Uterus (tissue), 4 donors: Measurements from ENCODE around the gene ACTR5. TPM values are rescaled to one million over a fixed set of nuclear protein-coding genes. Genes with fewer than 3 reads are reported as not detected.

Experiments used
- DNase-seq, 2 donors: peaks; one replicate each; pipeline ENCODE4 v3.0.0-alpha.2; 2019 to 2020
- H3K27ac ChIP-seq, 2 donors: fragments of 200-600 bp; sonication (generic); 1 replicate in 1 of 2; 2 replicates in 1 of 2; pipeline ENCODE4 v1.5.1; 2016 to 2018
- H3K27me3 ChIP-seq, 2 donors: fragments of 200-600 bp; sonication (generic); one replicate each; pipeline ENCODE4 v1.5.1; 2018 to 2019; ENCODE audit warnings: control low read depth in 1 of 2
- H3K36me3 ChIP-seq, 2 donors: fragments of 200-600 bp; sonication (generic); one replicate each; pipeline ENCODE4 v1.5.1; 2019; ENCODE audit warnings: control low read depth in 1 of 2
- H3K4me1 ChIP-seq, 2 donors: fragments of 200-600 bp; sonication (generic); one replicate each; pipeline ENCODE4 v1.5.1; 2018 to 2019; ENCODE audit warnings: control low read depth in 1 of 2
- H3K4me3 ChIP-seq, 2 donors: fragments of 200-600 bp; sonication (generic); 1 replicate in 1 of 2; 2 replicates in 1 of 2; pipeline ENCODE4 v1.5.1; 2018 to 2019; ENCODE audit warnings: mild to moderate bottlenecking in 1 of 2
- H3K9me3 ChIP-seq, 2 donors: fragments of 200-600 bp; sonication (generic); one replicate each; pipeline ENCODE4 v1.5.1; 2019; ENCODE audit warnings: control low read depth in 1 of 2
- POLR2A ChIP-seq, 2 donors: fragments of 450-650 bp; IDR thresholded peaks; one replicate each; pipeline ENCODE4 v1.6.1; 2016; ENCODE audit warnings: antibody characterized with exemption in 2 of 2, mild to moderate bottlenecking in 1 of 2, moderate library complexity in 1 of 2
- intact Hi-C: fragments of 100-400 bp; cut with DNase I; formaldehyde crosslinking; loops from one replicate; pipeline ENCODE4 v1.15.1; 2023; ENCODE audit warnings: low total_unique reads
- total RNA-seq, 4 donors: library from RNA; depleted of rRNA in 3 of 4; stranded (reverse); fragments of >200 nt in 3 of 4; gene quantifications; one replicate each; pipeline versions ENCODE4 v1.1.0 to v1.2.4, GENCODE V29; 2014 to 2023
- TF ChIP-seq, protein P1 (sequence below), 4 experiments: fragments of 200-600 bp in 2 of 4; fragments of 450-650 bp in 2 of 4; sonication (generic) in 2 of 4; IDR thresholded peaks; one replicate each; pipeline ENCODE4 v1.5.1; 2016 to 2019; ENCODE audit warnings: antibody characterized with exemption in 4 of 4, mild to moderate bottlenecking in 2 of 4, moderate library complexity in 1 of 4
- donor health status: DM: yes; HTN: yes; CAD: no.

ACTR5 gene
- total RNA-seq, 4 donors from 2014 or later, result 3.8 to 12.4 (median 11.7) TPM

DNA sequence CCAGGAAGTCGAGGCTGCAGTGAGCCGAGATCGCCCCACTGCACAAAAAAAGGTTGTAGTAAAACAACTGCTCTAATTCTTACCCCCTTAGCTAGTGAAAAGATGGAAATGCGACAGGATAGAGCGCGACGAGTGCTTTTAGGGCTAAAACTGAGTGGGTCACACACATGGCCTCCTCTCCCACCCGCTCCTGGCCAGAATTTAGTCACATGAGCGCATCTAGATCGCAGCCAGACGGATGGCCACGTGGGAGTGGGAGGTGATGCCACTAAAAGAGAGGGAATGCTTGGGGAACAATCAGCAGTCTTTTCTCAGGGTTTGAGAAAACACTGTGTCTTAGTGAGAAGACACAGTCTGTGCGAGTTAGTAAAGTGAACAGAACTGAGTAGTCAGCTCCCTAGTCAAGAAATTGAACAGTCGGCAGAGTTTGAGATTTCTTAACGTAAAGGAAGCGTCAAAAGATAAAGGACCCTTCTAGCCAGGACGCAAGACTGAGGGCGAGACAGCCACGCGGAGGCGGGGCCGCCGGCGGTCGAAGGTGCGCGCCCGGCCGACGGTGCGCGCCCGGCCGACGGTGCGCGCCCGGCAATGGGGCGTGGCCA, 664 bp upstream of the ACTR5 start:
- Histone ChIP-seq H3K36me3 (no peaks in the 10 kb centered on the region), H3K4me3 (peak overlapping the region; percentile 23 to 98), H3K27me3 (no peaks in the 10 kb centered on the region), H3K27ac (peak overlapping the region; percentile 78 to 95), H3K4me1 (peaks cover 0 to 4% of the 10 kb centered on the region in 2 donors), H3K9me3 (no peaks in the 10 kb centered on the region)
- intact Hi-C loops, result no loop called here
- TF ChIP-seq, protein P1, sequence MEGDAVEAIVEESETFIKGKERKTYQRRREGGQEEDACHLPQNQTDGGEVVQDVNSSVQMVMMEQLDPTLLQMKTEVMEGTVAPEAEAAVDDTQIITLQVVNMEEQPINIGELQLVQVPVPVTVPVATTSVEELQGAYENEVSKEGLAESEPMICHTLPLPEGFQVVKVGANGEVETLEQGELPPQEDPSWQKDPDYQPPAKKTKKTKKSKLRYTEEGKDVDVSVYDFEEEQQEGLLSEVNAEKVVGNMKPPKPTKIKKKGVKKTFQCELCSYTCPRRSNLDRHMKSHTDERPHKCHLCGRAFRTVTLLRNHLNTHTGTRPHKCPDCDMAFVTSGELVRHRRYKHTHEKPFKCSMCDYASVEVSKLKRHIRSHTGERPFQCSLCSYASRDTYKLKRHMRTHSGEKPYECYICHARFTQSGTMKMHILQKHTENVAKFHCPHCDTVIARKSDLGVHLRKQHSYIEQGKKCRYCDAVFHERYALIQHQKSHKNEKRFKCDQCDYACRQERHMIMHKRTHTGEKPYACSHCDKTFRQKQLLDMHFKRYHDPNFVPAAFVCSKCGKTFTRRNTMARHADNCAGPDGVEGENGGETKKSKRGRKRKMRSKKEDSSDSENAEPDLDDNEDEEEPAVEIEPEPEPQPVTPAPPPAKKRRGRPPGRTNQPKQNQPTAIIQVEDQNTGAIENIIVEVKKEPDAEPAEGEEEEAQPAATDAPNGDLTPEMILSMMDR (IDR thresholded peaks at IDR 0.05), result no peak
- TF ChIP-seq POLR2A (IDR thresholded peaks at IDR 0.05), result no peak
- peak in 1 of 2 donors; percentile 39 for DNase-seq

DNA sequence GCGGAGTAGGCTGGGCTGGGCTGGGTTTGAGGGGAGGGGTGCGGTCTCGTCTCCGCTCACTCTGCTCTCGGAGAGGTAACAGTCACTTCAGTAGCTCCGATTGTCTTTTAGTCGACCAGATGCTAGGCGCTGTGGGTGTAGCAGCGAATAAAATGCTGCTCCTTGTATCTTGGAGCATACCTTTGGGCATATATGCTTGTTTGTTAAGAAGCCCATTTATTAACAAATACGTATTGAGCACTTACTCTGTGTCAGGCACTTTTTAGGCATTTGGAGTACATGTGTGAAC, 545 bp downstream of the ACTR5 start:
- H3K4me1 ChIP-seq, result peaks cover 0 to 4% of the 10 kb centered on the region in 2 donors
- intact Hi-C loops, result no loop called here
- H3K27ac ChIP-seq, result peak overlapping the region; percentile 78 to 95
- TF ChIP-seq POLR2A (IDR thresholded peaks at IDR 0.05), result no peak
- TF ChIP-seq, protein P1 (IDR thresholded peaks at IDR 0.05), result no peak
- peak in 1 of 2 donors; percentile 23 for DNase-seq
- no peaks in the 10 kb centered on the region for H3K27me3 ChIP-seq
- H3K36me3 ChIP-seq, result no peaks in the 10 kb centered on the region
- H3K9me3 ChIP-seq, result no peaks in the 10 kb centered on the region
- H3K4me3 ChIP-seq, result peak overlapping the region; percentile 42 to 98

DNA sequence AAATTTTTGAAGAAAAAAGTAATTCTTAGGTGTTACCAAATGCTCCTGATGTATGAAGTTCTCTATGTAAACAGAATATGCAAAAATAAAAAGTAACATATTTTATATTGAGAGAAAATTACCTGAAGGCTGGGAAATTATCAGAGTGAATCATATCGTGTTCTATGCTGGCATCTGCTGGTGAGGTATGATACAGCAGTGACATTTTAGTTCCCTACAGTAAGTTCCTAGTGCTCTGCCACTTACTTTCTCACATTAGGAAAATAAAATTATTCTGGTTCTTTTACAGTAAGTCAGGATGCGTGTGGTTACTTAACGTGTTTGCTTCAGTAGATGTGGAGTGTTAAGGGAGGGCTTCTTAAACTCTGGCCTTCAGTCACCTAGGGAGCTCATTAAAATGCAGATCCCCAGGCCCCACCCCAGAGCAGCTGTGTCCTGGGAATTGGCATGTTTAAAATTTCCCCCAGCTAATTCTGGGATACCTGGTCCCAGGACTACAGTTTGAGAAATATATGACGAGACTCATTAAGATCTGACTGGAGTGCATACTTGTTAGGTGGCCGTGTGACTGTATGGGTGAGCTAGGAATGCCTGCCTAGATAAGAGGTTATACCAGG, 3.2 kb downstream of the ACTR5 start:
- H3K4me3 ChIP-seq, result no peak overlapping the region
- no peak for DNase-seq
- no peak overlapping the region for H3K27ac ChIP-seq
- H3K4me1 ChIP-seq, result peaks cover 0 to 4% of the 10 kb centered on the region in 2 donors
- no peaks in the 10 kb centered on the region for H3K27me3 ChIP-seq
- H3K9me3 ChIP-seq, result no peaks in the 10 kb centered on the region
- no peak for TF ChIP-seq POLR2A (IDR thresholded peaks at IDR 0.05)
- TF ChIP-seq, protein P1 (IDR thresholded peaks at IDR 0.05), result peak; percentile 18 to 64 (median 36)
- intact Hi-C loops, result no loop called here
- H3K36me3 ChIP-seq, result no peaks in the 10 kb centered on the region

DNA sequence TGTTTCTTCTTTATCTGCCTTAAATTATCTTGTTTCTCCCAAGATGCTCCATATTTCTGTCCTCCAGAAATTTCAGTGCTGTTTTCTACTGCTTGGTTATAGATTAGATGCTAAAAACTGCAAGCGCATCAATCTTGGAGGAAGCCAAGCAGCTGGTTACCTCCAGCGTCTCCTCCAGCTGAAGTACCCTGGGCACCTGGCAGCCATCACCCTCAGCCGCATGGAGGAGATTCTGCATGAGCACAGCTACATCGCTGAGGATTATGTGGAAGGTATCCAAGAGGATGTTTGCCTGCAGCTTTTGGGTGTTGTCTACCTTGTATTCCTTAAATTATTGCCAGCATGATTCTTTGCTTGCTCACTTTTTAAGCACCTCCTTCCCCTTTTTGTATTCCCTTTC, 3.8 kb downstream of the ACTR5 start:
- DNase-seq, result no peak
- Histone ChIP-seq H3K9me3 (no peaks in the 10 kb centered on the region), H3K4me1 (peaks cover 0 to 4% of the 10 kb centered on the region in 2 donors), H3K27ac (no peak overlapping the region), H3K36me3 (no peaks in the 10 kb centered on the region), H3K27me3 (no peaks in the 10 kb centered on the region), H3K4me3 (no peak overlapping the region)
- TF ChIP-seq POLR2A (IDR thresholded peaks at IDR 0.05), result no peak
- TF ChIP-seq, protein P1 (IDR thresholded peaks at IDR 0.05), result no peak
- intact Hi-C loops, result no loop called here

DNA sequence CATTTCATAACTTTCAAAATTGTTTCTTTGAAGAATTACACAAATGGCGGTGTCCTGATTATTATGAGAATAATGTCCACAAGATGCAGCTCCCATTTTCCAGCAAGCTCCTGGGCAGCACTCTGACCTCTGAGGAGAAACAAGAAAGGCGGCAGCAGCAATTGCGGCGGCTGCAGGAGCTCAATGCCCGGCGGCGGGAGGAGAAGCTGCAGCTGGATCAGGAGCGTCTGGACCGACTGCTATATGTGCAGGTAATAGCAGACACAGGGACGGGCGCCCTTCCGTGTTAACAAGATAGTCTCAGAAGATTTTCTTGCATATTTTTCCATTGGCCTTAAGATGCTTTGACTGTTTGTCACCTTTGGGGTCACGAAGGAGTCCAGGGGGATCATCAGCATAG, 6.7 kb downstream of the ACTR5 start:
- H3K27me3 ChIP-seq, result no peaks in the 10 kb centered on the region
- TF ChIP-seq, protein P1 (IDR thresholded peaks at IDR 0.05), result no peak
- TF ChIP-seq POLR2A (IDR thresholded peaks at IDR 0.05), result no peak
- no peaks in the 10 kb centered on the region for H3K9me3 ChIP-seq
- H3K4me1 ChIP-seq, result no peaks in the 10 kb centered on the region
- H3K36me3 ChIP-seq, result no peaks in the 10 kb centered on the region
- intact Hi-C loops, result no loop called here
- H3K27ac ChIP-seq, result no peak overlapping the region
- DNase-seq, result no peak
- no peak overlapping the region for H3K4me3 ChIP-seq
